Nephron (organoid): ENCODE measurements around the gene FLOT1.

Source experiments
- H3K27ac Mint-ChIP-seq, 3 experiments: 2 replicates each; pipeline ENCODE4 v1.8.0; 2020; ENCODE audit warnings: mixed read lengths in 3 of 3, mild to moderate bottlenecking in 2 of 3, moderate library complexity in 1 of 3
- H3K27me3 Mint-ChIP-seq: 2 replicates; pipeline ENCODE4 v1.8.0; 2021; ENCODE audit warnings: low read depth, mild to moderate bottlenecking, moderate library complexity, mixed read lengths
- H3K36me3 Mint-ChIP-seq: 2 replicates; pipeline ENCODE4 v1.8.0; 2020; ENCODE audit warnings: low read depth, mixed read lengths
- H3K4me1 Mint-ChIP-seq: 2 replicates; pipeline ENCODE4 v1.8.0; 2020; ENCODE audit warnings: mixed read lengths
- H3K4me3 Mint-ChIP-seq, 3 experiments: 2 replicates each; pipeline ENCODE4 v1.8.0; 2020; ENCODE audit warnings: mild to moderate bottlenecking in 3 of 3, mixed read lengths in 3 of 3, moderate library complexity in 2 of 3
- H3K9me3 Mint-ChIP-seq: 2 replicates; pipeline ENCODE4 v1.8.0; 2020; ENCODE audit warnings: mixed read lengths
- CTCF ChIP-seq, 3 experiments: fragments of 200-600 bp; sonication (generic); IDR thresholded peaks; one replicate each; pipeline ENCODE4 v1.5.0; 2021; ENCODE audit warnings: antibody characterized with exemption in 3 of 3; ENCODE audit not compliant: unreplicated experiment in 3 of 3

The FLOT1 gene

GRCh38 chr6:30769853-30770524 lies 27.5 kb upstream of the FLOT1 start:
- Mint-ChIP-seq H3K36me3 (no peaks in the 10 kb centered on the region), H3K27me3 (peaks cover 5% of the 10 kb centered on the region), H3K4me3 (peak overlapping the region; percentile 7 to 62 (median 53)), H3K9me3 (peaks cover 2% of the 10 kb centered on the region), H3K4me1 (peaks cover 41% of the 10 kb centered on the region), H3K27ac (peak overlapping the region; percentile 31 to 94 (median 84))
- no peak for TF ChIP-seq CTCF (IDR thresholded peaks at IDR 0.05; ENCODE audit: unreplicated experiment in 3 of 3)

- H3K27me3 Mint-ChIP-seq = peaks cover 5% of the 10 kb centered on the region
- H3K9me3 Mint-ChIP-seq = peaks cover 2% of the 10 kb centered on the region
- H3K4me3 Mint-ChIP-seq = peak overlapping the region; percentile 7 to 62 (median 53)
- H3K36me3 Mint-ChIP-seq = no peaks in the 10 kb centered on the region
- no peak for TF ChIP-seq CTCF (IDR thresholded peaks at IDR 0.05; ENCODE audit: unreplicated experiment in 3 of 3)
- H3K4me1 Mint-ChIP-seq = peaks cover 46% of the 10 kb centered on the region
- peak overlapping the region; percentile 31 to 94 (median 84) for H3K27ac Mint-ChIP-seq
Measured at GRCh38 chr6:30769088-30769852, 26.8 kb upstream of the FLOT1 start.

GRCh38 chr6:30768634-30769087 lies 26.2 kb upstream of the FLOT1 start:
- H3K27me3 Mint-ChIP-seq = peaks cover 5% of the 10 kb centered on the region
- peak overlapping the region; percentile 31 to 94 (median 84) for H3K27ac Mint-ChIP-seq
- no peak overlapping the region for H3K4me3 Mint-ChIP-seq
- H3K36me3 Mint-ChIP-seq = no peaks in the 10 kb centered on the region
- TF ChIP-seq CTCF (IDR thresholded peaks at IDR 0.05; ENCODE audit: unreplicated experiment in 3 of 3) = no peak
- H3K9me3 Mint-ChIP-seq = peaks cover 2% of the 10 kb centered on the region
- peaks cover 47% of the 10 kb centered on the region for H3K4me1 Mint-ChIP-seq

GRCh38 chr6:30767944-30768301 lies 25.4 kb upstream of the FLOT1 start:
- H3K27me3 Mint-ChIP-seq = peaks cover 5% of the 10 kb centered on the region
- H3K4me1 Mint-ChIP-seq = peaks cover 54% of the 10 kb centered on the region
- no peak for TF ChIP-seq CTCF (IDR thresholded peaks at IDR 0.05; ENCODE audit: unreplicated experiment in 3 of 3)
- H3K9me3 Mint-ChIP-seq = peaks cover 2% of the 10 kb centered on the region
- H3K36me3 Mint-ChIP-seq = no peaks in the 10 kb centered on the region
- H3K27ac Mint-ChIP-seq = peak overlapping the region in 2 of 3 experiments; percentile 84 to 94
- no peak overlapping the region for H3K4me3 Mint-ChIP-seq

- H3K27me3 Mint-ChIP-seq = peaks cover 5% of the 10 kb centered on the region
- H3K4me3 Mint-ChIP-seq = no peak overlapping the region
- no peak for TF ChIP-seq CTCF (IDR thresholded peaks at IDR 0.05; ENCODE audit: unreplicated experiment in 3 of 3)
- peaks cover 2% of the 10 kb centered on the region for H3K9me3 Mint-ChIP-seq
- H3K4me1 Mint-ChIP-seq = peaks cover 54% of the 10 kb centered on the region
- no peaks in the 10 kb centered on the region for H3K36me3 Mint-ChIP-seq
- peak overlapping the region; percentile 52 to 91 (median 63) for H3K27ac Mint-ChIP-seq
Measured at GRCh38 chr6:30767158-30767943, 24.9 kb upstream of the FLOT1 start.
